Parathyroid adenoma (tissue), 2 donors: ENCODE results near the gene TMEM198.

ENCODE experiments used
- H2AFZ ChIP-seq: fragments of 300-600 bp; sonication (generic); one replicate; pipeline ENCODE4 v1.7.0; 2017; ENCODE audit warnings: antibody characterized with exemption, mild to moderate bottlenecking
- H3K27ac ChIP-seq: fragments of 300-600 bp; sonication (generic); one replicate; pipeline ENCODE4 v1.7.0; 2017
- H3K27me3 ChIP-seq: fragments of 300-600 bp; sonication (generic); one replicate; pipeline ENCODE4 v1.7.0; 2017; ENCODE audit warnings: low read length; ENCODE audit not compliant: control insufficient read depth, insufficient read depth
- H3K36me3 ChIP-seq: fragments of 300-600 bp; sonication (generic); one replicate; pipeline ENCODE4 v1.7.0; 2017; ENCODE audit warnings: low read length; ENCODE audit not compliant: control insufficient read depth, insufficient read depth
- H3K4me1 ChIP-seq: fragments of 300-600 bp; sonication (generic); one replicate; pipeline ENCODE4 v1.7.0; 2017; ENCODE audit warnings: control low read depth
- H3K4me2 ChIP-seq: fragments of 300-600 bp; sonication (generic); one replicate; pipeline ENCODE4 v1.7.0; 2017; ENCODE audit warnings: low read length
- H3K4me3 ChIP-seq: fragments of 300-600 bp; sonication (generic); one replicate; pipeline ENCODE4 v1.7.0; 2017; ENCODE audit warnings: low read depth, low read length
- H3K79me2 ChIP-seq: fragments of 300-600 bp; sonication (generic); one replicate; pipeline ENCODE4 v1.7.0; 2017; ENCODE audit warnings: control low read depth
- H3K9ac ChIP-seq: fragments of 300-600 bp; sonication (generic); one replicate; pipeline ENCODE4 v1.7.0; 2017; ENCODE audit warnings: mild to moderate bottlenecking
- H3K9me3 ChIP-seq: fragments of 300-600 bp; sonication (generic); one replicate; pipeline ENCODE4 v1.7.0; 2017; ENCODE audit warnings: low read length; ENCODE audit not compliant: control insufficient read depth
- CTCF ChIP-seq: fragments of 300-600 bp; sonication (generic); IDR thresholded peaks from one replicate; pipeline ENCODE4 v1.7.0; 2017; ENCODE audit warnings: antibody characterized with exemption, mild to moderate bottlenecking
- donor health status: primary hyperparathyroidism.

Gene TMEM198

GRCh38 chr2:219496825-219497494 is 46.9 kb upstream of the TMEM198 start:
- Histone ChIP-seq H3K9me3 (no peaks in the 10 kb centered on the region), H3K36me3 (no peaks in the 10 kb centered on the region), H3K4me2 (no peak overlapping the region), H3K4me3 (no peak overlapping the region), H2AFZ (peak overlapping the region; percentile 70), H3K9ac (no peak overlapping the region), H3K4me1 (peaks cover 13% of the 10 kb centered on the region), H3K27ac (no peak overlapping the region), H3K27me3 (no peaks in the 10 kb centered on the region), H3K79me2 (no peaks in the 10 kb centered on the region)
- no peak for TF ChIP-seq CTCF

- no peak for TF ChIP-seq CTCF
Measured at GRCh38 chr2:219497495-219498279, 46.1 kb upstream of the TMEM198 start.

GRCh38 chr2:219498280-219499057 is 45.4 kb upstream of the TMEM198 start, which contains the start of gene GMPPA:
Gene GMPPA (plus strand): TSS chr2:219498891. CDS start chr2:219499976, 1,085 bp downstream.
- no peak within 1 kb of the TSS for H3K9ac ChIP-seq
- peak within 1 kb of the TSS; percentile 68 for H3K27ac ChIP-seq
- peak within 1 kb of the TSS; percentile 88 for H3K4me2 ChIP-seq
- H3K27me3 ChIP-seq, result no peaks in the 10 kb centered on the region
- H2AFZ ChIP-seq, result peak within 1 kb of the TSS; percentile 70
- H3K4me3 ChIP-seq, result peak within 1 kb of the TSS; percentile 82
- no peak for TF ChIP-seq CTCF
- H3K79me2 ChIP-seq, result no peaks in the 10 kb centered on the region
- H3K36me3 ChIP-seq, result no peaks in the 10 kb centered on the region
- H3K9me3 ChIP-seq, result no peaks in the 10 kb centered on the region
- H3K4me1 ChIP-seq, result peaks cover 13% of the 10 kb centered on the region

More at GRCh38 chr2:219497495-219498279, 46.1 kb upstream of the TMEM198 start:
- peak overlapping the region; percentile 68 for H3K27ac ChIP-seq
- no peaks in the 10 kb centered on the region for H3K79me2 ChIP-seq
- H3K27me3 ChIP-seq, result no peaks in the 10 kb centered on the region
- peak overlapping the region; percentile 82 for H3K4me3 ChIP-seq
- H3K9me3 ChIP-seq, result no peaks in the 10 kb centered on the region
- H3K36me3 ChIP-seq, result no peaks in the 10 kb centered on the region
- no peak overlapping the region for H3K9ac ChIP-seq
- peaks cover 13% of the 10 kb centered on the region for H3K4me1 ChIP-seq
- H2AFZ ChIP-seq, result peak overlapping the region; percentile 70
- peak overlapping the region; percentile 88 for H3K4me2 ChIP-seq

GRCh38 chr2:219499058-219499307 is 44.8 kb upstream of the TMEM198 start:
- Histone ChIP-seq H3K9ac (no peak overlapping the region), H3K4me3 (peak overlapping the region; percentile 82), H3K4me2 (peak overlapping the region; percentile 88), H2AFZ (peak overlapping the region; percentile 70), H3K27me3 (no peaks in the 10 kb centered on the region), H3K4me1 (peaks cover 13% of the 10 kb centered on the region), H3K36me3 (no peaks in the 10 kb centered on the region), H3K79me2 (no peaks in the 10 kb centered on the region), H3K27ac (peak overlapping the region; percentile 68), H3K9me3 (no peaks in the 10 kb centered on the region)
- TF ChIP-seq CTCF, result no peak
